ENCODE measurements around the gene MEAF6.

MEAF6 gene

GRCh38 chr1:37478451-37478881, 36.1 kb downstream of the MEAF6 start:
- peaks cover 13% of the 10 kb centered on the region for H3K36me3 ChIP-seq (ENCODE audit: control insufficient read depth, insufficient read depth, low read length)
- H3K27me3 ChIP-seq (ENCODE audit: insufficient read depth, low read length, poor library complexity) = no peaks in the 10 kb centered on the region
- H3K79me2 ChIP-seq (ENCODE audit: control insufficient read depth, insufficient read depth, low read length) = peaks cover 35% of the 10 kb centered on the region
- no peak overlapping the region for H3K27ac ChIP-seq (ENCODE audit: low read depth, low read length)
- H3K4me2 ChIP-seq (ENCODE audit: low read length) = no peak overlapping the region
- no peak overlapping the region for H2AK5ac ChIP-seq (ENCODE audit: low read length)
- no peak overlapping the region for H3K23ac ChIP-seq (ENCODE audit: low read length)
- no peak overlapping the region for H4K8ac ChIP-seq (ENCODE audit: low read depth, low read length)
- DNase-seq = no peak
- no peak overlapping the region for H3K18ac ChIP-seq (ENCODE audit: low read length)
- H3K4me1 ChIP-seq (ENCODE audit: control insufficient read depth, low read depth, low read length) = peaks cover 19% of the 10 kb centered on the region
- no peak overlapping the region for H2BK15ac ChIP-seq (replicated peaks; ENCODE audit: low read depth)
- H3K56ac ChIP-seq (ENCODE audit: low read length) = peak overlapping the region; percentile 36
- no CpG with 5 or more reads among the region's 8 CpGs for WGBS (ENCODE audit: extremely low coverage, insufficient coverage, low lambda C conversion rate)
- H4K5ac ChIP-seq (ENCODE audit: low read length) = no peak overlapping the region
- peak overlapping the region; percentile 6 for H3K9ac ChIP-seq (ENCODE audit: low read length)
- H3K4ac ChIP-seq (ENCODE audit: low read depth, low read length) = no peak overlapping the region
- H3K79me1 ChIP-seq (ENCODE audit: low read length) = peaks cover 23% of the 10 kb centered on the region
- H2BK5ac ChIP-seq (ENCODE audit: low read length) = no peak overlapping the region
- H2BK120ac ChIP-seq (ENCODE audit: low read depth, low read length) = no peak overlapping the region
- H3K4me3 ChIP-seq (ENCODE audit: low read length) = no peak overlapping the region

GRCh38 chr1:37477946-37478345, 36.6 kb downstream of the MEAF6 start:
- DNase-seq = peak; percentile 22
- H3K23ac ChIP-seq (ENCODE audit: low read length) = no peak overlapping the region
- no CpG with 5 or more reads among the region's 5 CpGs for WGBS (ENCODE audit: extremely low coverage, insufficient coverage, low lambda C conversion rate)
- H2BK5ac ChIP-seq (ENCODE audit: low read length) = no peak overlapping the region
- no peak overlapping the region for H3K4me2 ChIP-seq (ENCODE audit: low read length)
- peak overlapping the region; percentile 59 for H3K27ac ChIP-seq (ENCODE audit: low read depth, low read length)
- H3K56ac ChIP-seq (ENCODE audit: low read length) = peak overlapping the region; percentile 35
- H3K9ac ChIP-seq (ENCODE audit: low read length) = peak overlapping the region; percentile 90
- no peak overlapping the region for H3K4me3 ChIP-seq (ENCODE audit: low read length)
- no peak overlapping the region for H3K18ac ChIP-seq (ENCODE audit: low read length)
- no peak overlapping the region for H4K8ac ChIP-seq (ENCODE audit: low read depth, low read length)
- no peak overlapping the region for H2BK15ac ChIP-seq (replicated peaks; ENCODE audit: low read depth)
- no peak overlapping the region for H3K4ac ChIP-seq (ENCODE audit: low read depth, low read length)
- peaks cover 13% of the 10 kb centered on the region for H3K36me3 ChIP-seq (ENCODE audit: control insufficient read depth, insufficient read depth, low read length)
- peaks cover 19% of the 10 kb centered on the region for H3K4me1 ChIP-seq (ENCODE audit: control insufficient read depth, low read depth, low read length)
- no peak overlapping the region for H2BK120ac ChIP-seq (ENCODE audit: low read depth, low read length)
- H3K79me1 ChIP-seq (ENCODE audit: low read length) = peaks cover 23% of the 10 kb centered on the region
- no peak overlapping the region for H4K5ac ChIP-seq (ENCODE audit: low read length)
- H2AK5ac ChIP-seq (ENCODE audit: low read length) = no peak overlapping the region
- H3K27me3 ChIP-seq (ENCODE audit: insufficient read depth, low read length, poor library complexity) = no peaks in the 10 kb centered on the region
- peaks cover 35% of the 10 kb centered on the region for H3K79me2 ChIP-seq (ENCODE audit: control insufficient read depth, insufficient read depth, low read length)

- Histone ChIP-seq H4K5ac (ENCODE audit: low read length) (no peak overlapping the region), H3K4ac (ENCODE audit: low read depth, low read length) (no peak overlapping the region), H3K4me1 (ENCODE audit: control insufficient read depth, low read depth, low read length) (peaks cover 21% of the 10 kb centered on the region), H3K56ac (ENCODE audit: low read length) (peak overlapping the region; percentile 95), H3K4me2 (ENCODE audit: low read length) (peak overlapping the region; percentile 43), H2BK120ac (ENCODE audit: low read depth, low read length) (no peak overlapping the region), H3K9ac (ENCODE audit: low read length) (peak overlapping the region; percentile 90), H3K79me2 (ENCODE audit: control insufficient read depth, insufficient read depth, low read length) (peaks cover 35% of the 10 kb centered on the region), H3K4me3 (ENCODE audit: low read length) (no peak overlapping the region), H2BK15ac (replicated peaks; ENCODE audit: low read depth) (no peak overlapping the region), H4K8ac (ENCODE audit: low read depth, low read length) (no peak overlapping the region), H3K23ac (ENCODE audit: low read length) (peak overlapping the region; percentile 89), H3K27ac (ENCODE audit: low read depth, low read length) (peak overlapping the region; percentile 59), H3K27me3 (ENCODE audit: insufficient read depth, low read length, poor library complexity) (no peaks in the 10 kb centered on the region), H3K18ac (ENCODE audit: low read length) (no peak overlapping the region), H3K36me3 (ENCODE audit: control insufficient read depth, insufficient read depth, low read length) (peaks cover 13% of the 10 kb centered on the region), H3K79me1 (ENCODE audit: low read length) (peaks cover 23% of the 10 kb centered on the region), H2AK5ac (ENCODE audit: low read length) (peak overlapping the region; percentile 96), H2BK5ac (ENCODE audit: low read length) (peak overlapping the region; percentile 95)
- no CpG with 5 or more reads among the region's 10 CpGs for whole genome bisulfite sequencing (ENCODE audit: extremely low coverage, insufficient coverage, low lambda C conversion rate)
- DNase-seq = peak; percentile 85
Measured at GRCh38 chr1:37477198-37477931, 37.2 kb downstream of the MEAF6 start.

DNA sequence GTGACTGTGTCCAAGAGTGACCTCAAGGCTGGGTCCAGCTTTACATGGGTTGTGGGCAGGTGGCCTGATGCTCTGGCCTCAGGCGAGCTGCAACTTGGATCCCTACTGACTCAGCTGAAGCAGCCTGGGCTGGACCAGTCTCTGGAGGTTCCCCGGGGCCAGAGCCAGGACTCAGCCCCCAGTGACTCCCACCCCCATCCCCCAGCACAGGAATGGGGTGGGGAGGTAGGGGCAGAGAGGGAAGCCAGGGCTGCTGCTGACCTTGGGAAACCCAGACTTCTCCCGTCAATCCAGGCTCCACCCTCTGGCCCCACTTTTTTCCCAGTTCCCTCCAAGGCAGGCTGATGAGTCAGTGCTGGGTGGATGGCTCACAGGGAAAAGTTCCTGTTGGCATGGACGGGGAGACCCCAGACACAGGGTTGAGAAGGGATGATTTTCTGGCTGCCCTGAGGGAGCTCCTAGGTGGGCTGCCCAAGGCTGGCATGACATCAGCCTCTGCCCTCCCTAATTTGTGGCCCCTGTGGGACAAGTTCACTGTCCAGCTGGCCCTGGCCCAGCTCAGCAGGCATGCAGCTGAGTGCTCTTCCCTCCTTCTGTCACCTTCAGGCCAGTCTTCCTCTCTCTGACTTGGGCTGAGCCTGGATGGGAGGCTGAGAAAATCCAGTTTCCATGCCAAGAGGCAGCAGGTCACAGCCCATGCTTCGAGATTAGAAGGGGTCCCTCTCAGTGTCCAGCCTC, 37.9 kb downstream of the MEAF6 start:
- H3K4me3 ChIP-seq (ENCODE audit: low read length) = no peak overlapping the region
- H3K9ac ChIP-seq (ENCODE audit: low read length) = peak overlapping the region; percentile 90
- H2BK15ac ChIP-seq (replicated peaks; ENCODE audit: low read depth) = no peak overlapping the region
- H3K79me2 ChIP-seq (ENCODE audit: control insufficient read depth, insufficient read depth, low read length) = peaks cover 35% of the 10 kb centered on the region
- H3K27ac ChIP-seq (ENCODE audit: low read depth, low read length) = peak overlapping the region; percentile 59
- peak overlapping the region; percentile 43 for H3K4me2 ChIP-seq (ENCODE audit: low read length)
- no peaks in the 10 kb centered on the region for H3K27me3 ChIP-seq (ENCODE audit: insufficient read depth, low read length, poor library complexity)
- no peak overlapping the region for H4K5ac ChIP-seq (ENCODE audit: low read length)
- H3K4me1 ChIP-seq (ENCODE audit: control insufficient read depth, low read depth, low read length) = peaks cover 25% of the 10 kb centered on the region
- H3K36me3 ChIP-seq (ENCODE audit: control insufficient read depth, insufficient read depth, low read length) = peaks cover 13% of the 10 kb centered on the region
- H3K18ac ChIP-seq (ENCODE audit: low read length) = no peak overlapping the region
- peak overlapping the region; percentile 89 for H3K23ac ChIP-seq (ENCODE audit: low read length)
- no peak overlapping the region for H3K4ac ChIP-seq (ENCODE audit: low read depth, low read length)
- H2AK5ac ChIP-seq (ENCODE audit: low read length) = peak overlapping the region; percentile 96
- H2BK120ac ChIP-seq (ENCODE audit: low read depth, low read length) = no peak overlapping the region
- WGBS (ENCODE audit: extremely low coverage, insufficient coverage, low lambda C conversion rate) = no CpG with 5 or more reads among the region's 5 CpGs
- peak overlapping the region; percentile 95 for H2BK5ac ChIP-seq (ENCODE audit: low read length)
- no peak overlapping the region for H4K8ac ChIP-seq (ENCODE audit: low read depth, low read length)
- peak overlapping the region; percentile 95 for H3K56ac ChIP-seq (ENCODE audit: low read length)
- H3K79me1 ChIP-seq (ENCODE audit: low read length) = peaks cover 23% of the 10 kb centered on the region
- DNase-seq = peak; percentile 71

- DNase-seq = no peak
- Histone ChIP-seq H2BK5ac (ENCODE audit: low read length) (no peak overlapping the region), H2BK120ac (ENCODE audit: low read depth, low read length) (no peak overlapping the region), H3K79me2 (ENCODE audit: control insufficient read depth, insufficient read depth, low read length) (peaks cover 35% of the 10 kb centered on the region), H3K18ac (ENCODE audit: low read length) (no peak overlapping the region), H3K23ac (ENCODE audit: low read length) (peak overlapping the region; percentile 74), H3K4ac (ENCODE audit: low read depth, low read length) (no peak overlapping the region), H2AK5ac (ENCODE audit: low read length) (no peak overlapping the region), H3K4me3 (ENCODE audit: low read length) (no peak overlapping the region), H3K56ac (ENCODE audit: low read length) (peak overlapping the region; percentile 95), H3K36me3 (ENCODE audit: control insufficient read depth, insufficient read depth, low read length) (peaks cover 9% of the 10 kb centered on the region), H3K9ac (ENCODE audit: low read length) (peak overlapping the region; percentile 90), H3K27ac (ENCODE audit: low read depth, low read length) (peak overlapping the region; percentile 59), H3K27me3 (ENCODE audit: insufficient read depth, low read length, poor library complexity) (no peaks in the 10 kb centered on the region), H3K79me1 (ENCODE audit: low read length) (peaks cover 21% of the 10 kb centered on the region), H4K8ac (ENCODE audit: low read depth, low read length) (no peak overlapping the region), H3K4me2 (ENCODE audit: low read length) (peak overlapping the region; percentile 43), H2BK15ac (replicated peaks; ENCODE audit: low read depth) (no peak overlapping the region), H3K4me1 (ENCODE audit: control insufficient read depth, low read depth, low read length) (peaks cover 29% of the 10 kb centered on the region), H4K5ac (ENCODE audit: low read length) (no peak overlapping the region)
- WGBS (ENCODE audit: extremely low coverage, insufficient coverage, low lambda C conversion rate) = no CpG with 5 or more reads among the region's 9 CpGs
Measured at GRCh38 chr1:37476087-37476452, 38.5 kb downstream of the MEAF6 start.

Measured in mesendoderm (in vitro differentiated cells).